ENCODE results near the gene CPNE5.

DNA sequence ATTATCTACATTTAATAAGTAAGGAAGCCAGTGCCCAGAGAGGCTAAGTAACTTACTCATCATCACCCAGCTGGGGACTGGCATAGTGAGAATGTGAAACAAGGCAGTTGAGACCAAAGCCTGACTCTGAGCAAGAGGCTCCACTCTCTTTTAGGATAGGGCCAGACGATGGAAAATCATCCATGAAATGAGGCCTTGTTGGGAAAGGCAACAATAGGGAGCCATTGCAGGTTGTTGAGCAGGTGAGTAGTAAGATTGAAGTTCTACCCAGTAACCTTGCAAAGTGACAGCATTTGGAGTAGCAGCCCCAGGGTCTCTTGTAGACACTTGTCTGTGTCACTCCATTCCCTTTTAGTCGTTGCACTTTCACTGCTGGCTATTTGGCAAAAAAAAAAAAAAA, 2.5 kb upstream of the CPNE5 start:
- TF ChIP-seq, protein P1, sequence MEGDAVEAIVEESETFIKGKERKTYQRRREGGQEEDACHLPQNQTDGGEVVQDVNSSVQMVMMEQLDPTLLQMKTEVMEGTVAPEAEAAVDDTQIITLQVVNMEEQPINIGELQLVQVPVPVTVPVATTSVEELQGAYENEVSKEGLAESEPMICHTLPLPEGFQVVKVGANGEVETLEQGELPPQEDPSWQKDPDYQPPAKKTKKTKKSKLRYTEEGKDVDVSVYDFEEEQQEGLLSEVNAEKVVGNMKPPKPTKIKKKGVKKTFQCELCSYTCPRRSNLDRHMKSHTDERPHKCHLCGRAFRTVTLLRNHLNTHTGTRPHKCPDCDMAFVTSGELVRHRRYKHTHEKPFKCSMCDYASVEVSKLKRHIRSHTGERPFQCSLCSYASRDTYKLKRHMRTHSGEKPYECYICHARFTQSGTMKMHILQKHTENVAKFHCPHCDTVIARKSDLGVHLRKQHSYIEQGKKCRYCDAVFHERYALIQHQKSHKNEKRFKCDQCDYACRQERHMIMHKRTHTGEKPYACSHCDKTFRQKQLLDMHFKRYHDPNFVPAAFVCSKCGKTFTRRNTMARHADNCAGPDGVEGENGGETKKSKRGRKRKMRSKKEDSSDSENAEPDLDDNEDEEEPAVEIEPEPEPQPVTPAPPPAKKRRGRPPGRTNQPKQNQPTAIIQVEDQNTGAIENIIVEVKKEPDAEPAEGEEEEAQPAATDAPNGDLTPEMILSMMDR (IDR thresholded peaks at IDR 0.05), result no peak
- TF ChIP-seq POLR2A (IDR thresholded peaks at IDR 0.05), result no peak
- no peak for TF ChIP-seq EP300 (IDR thresholded peaks at IDR 0.05)

Measured in stomach (tissue), 4 donors.